ENCODE results near the gene COX6B2. TPM values are rescaled to one million over a fixed set of nuclear protein-coding genes. Genes with fewer than 3 reads are reported as not detected.

The COX6B2 gene
- total and polyA plus RNA-seq, 2 of the 8 experiments (the other 6 are each of a cell fraction or from before 2014, with no cell fraction given), result 4.9 to 6.4 TPM

DNA sequence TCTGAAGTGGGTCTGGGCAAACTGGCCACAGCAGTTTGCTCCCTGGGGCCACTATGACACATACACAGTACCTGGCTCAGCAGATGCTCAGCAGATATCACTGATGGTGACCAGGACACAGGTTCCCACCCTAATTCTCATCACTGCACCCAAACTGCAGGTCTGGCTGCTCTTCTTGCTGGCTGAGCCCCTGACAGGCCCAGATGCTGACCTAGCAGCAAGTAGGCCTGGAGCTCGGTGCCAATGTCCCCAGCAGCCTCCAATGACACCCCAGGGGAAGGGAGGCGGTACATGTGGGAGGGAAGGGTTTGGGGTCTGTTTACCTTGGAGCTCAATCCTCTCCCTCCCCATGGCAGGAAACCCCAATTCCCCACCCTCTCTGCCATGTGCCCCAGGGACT, 48.0 kb upstream of the COX6B2 start:
- CTCF ChIA-PET (ENCODE audit: partially characterized antibody), result interaction anchor here (0.8 to 5.6 kb wide), 5 partner anchors 13 to 61 kb away, joined by 3 to 39 read pairs (median 5); no protein-coding TSS in a partner anchor
- no peak overlapping the region for H4K8ac ChIP-seq (ENCODE audit: extremely low read depth, insufficient read depth, low read length)
- TF ChIP-seq SAP30 (IDR thresholded peaks at IDR 0.05; ENCODE audit: insufficient read depth, insufficient replicate concordance, low read length) (no peak), GTF2F1 (IDR thresholded peaks at IDR 0.05; ENCODE audit: borderline replicate concordance, low read depth, low read length) (no peak), GABPA (IDR thresholded peaks at IDR 0.05; ENCODE audit: borderline replicate concordance, insufficient read depth, low read length) (no peak), FOSL1 (IDR thresholded peaks at IDR 0.05; ENCODE audit: insufficient read depth, low read depth, low read length) (no peak), BACH1 (IDR thresholded peaks at IDR 0.05; ENCODE audit: low read length) (no peak), BCL11A (IDR thresholded peaks at IDR 0.05; ENCODE audit: low read depth in 2 of 2, low read length in 2 of 2) (no peak), KDM4A (IDR thresholded peaks at IDR 0.05; ENCODE audit: low read depth, low read length, severe bottlenecking) (no peak), EP300 (IDR thresholded peaks at IDR 0.05; ENCODE audit: borderline replicate concordance in 1 of 2, low read depth in 2 of 2, low read length in 2 of 2) (no peak), TEAD4 (IDR thresholded peaks at IDR 0.05; ENCODE audit: low read depth, low read length) (no peak), POLR2A (IDR thresholded peaks at IDR 0.05; ENCODE audit: control extremely low read depth in 1 of 2, low read depth in 2 of 2, low read length in 2 of 2) (no peak), JUND (IDR thresholded peaks at IDR 0.05; ENCODE audit: low read length) (no peak)
- TF ChIP-seq, protein P1, sequence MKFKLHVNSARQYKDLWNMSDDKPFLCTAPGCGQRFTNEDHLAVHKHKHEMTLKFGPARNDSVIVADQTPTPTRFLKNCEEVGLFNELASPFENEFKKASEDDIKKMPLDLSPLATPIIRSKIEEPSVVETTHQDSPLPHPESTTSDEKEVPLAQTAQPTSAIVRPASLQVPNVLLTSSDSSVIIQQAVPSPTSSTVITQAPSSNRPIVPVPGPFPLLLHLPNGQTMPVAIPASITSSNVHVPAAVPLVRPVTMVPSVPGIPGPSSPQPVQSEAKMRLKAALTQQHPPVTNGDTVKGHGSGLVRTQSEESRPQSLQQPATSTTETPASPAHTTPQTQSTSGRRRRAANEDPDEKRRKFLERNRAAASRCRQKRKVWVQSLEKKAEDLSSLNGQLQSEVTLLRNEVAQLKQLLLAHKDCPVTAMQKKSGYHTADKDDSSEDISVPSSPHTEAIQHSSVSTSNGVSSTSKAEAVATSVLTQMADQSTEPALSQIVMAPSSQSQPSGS (IDR thresholded peaks at IDR 0.05; ENCODE audit: low read length), result no peak

More for the DNA sequence above, 48.0 kb upstream of the COX6B2 start:
- H2BK120ac ChIP-seq (replicated peaks; ENCODE audit: low read depth, low read length), result no peak overlapping the region
- H2BK20ac ChIP-seq (ENCODE audit: low read length), result no peak overlapping the region
- no peak overlapping the region for H2BK5ac ChIP-seq (ENCODE audit: low read depth, low read length)
- no peaks in the 10 kb centered on the region for H3K27me3 ChIP-seq (replicated peaks in 1 of 4; ENCODE audit: control insufficient read depth in 3 of 4, extremely low read depth in 1 of 4, insufficient read depth in 3 of 4, low read length in 3 of 4)
- no peak overlapping the region for H3K23ac ChIP-seq (ENCODE audit: insufficient read length)
- peaks cover 39 to 42% of the 10 kb centered on the region in 2 experiments for H4K20me1 ChIP-seq (replicated peaks in 1 of 2; ENCODE audit: control insufficient read depth in 1 of 2, insufficient read depth in 2 of 2, low read length in 2 of 2)
- H3K4me1 ChIP-seq (replicated peaks in 1 of 4; ENCODE audit: control insufficient read depth in 3 of 4, insufficient read depth in 4 of 4, low read length in 3 of 4), result peaks cover 0 to 15% (median 8%) of the 10 kb centered on the region in 4 experiments; a peak in 6 of 7 replicates
- no peak overlapping the region for H4K91ac ChIP-seq (replicated peaks; ENCODE audit: insufficient read length, low read length)
- no peak overlapping the region for H2AK5ac ChIP-seq (ENCODE audit: low read depth, low read length)
- no peak overlapping the region for H3K9ac ChIP-seq (replicated peaks in 1 of 4; ENCODE audit: extremely low read depth in 1 of 4, low read depth in 3 of 4, low read length in 3 of 4)
- peaks cover 13% of the 10 kb centered on the region for H3K79me1 ChIP-seq (ENCODE audit: low read depth, low read length)
- POLR2A ChIA-PET (ENCODE audit: partially characterized antibody), result interaction anchor here (0.8 to 34.6 kb wide), 12 partner anchors 8 to 313 kb away, joined by 3 to 874 read pairs (median 3); partner anchors contain the start of genes RPL28, SSC5D, TMEM238 and UBE2S
- no peak overlapping the region for H3K4ac ChIP-seq (replicated peaks; ENCODE audit: insufficient read length, low read depth, low read length)
- no peak for FAIRE-seq
- no peaks in the 10 kb centered on the region for H3K9me3 ChIP-seq (ENCODE audit: insufficient read depth in 2 of 2, low read depth in 1 of 2, low read length in 1 of 2)
- no peak overlapping the region for H2BK15ac ChIP-seq (ENCODE audit: low read length)
- no peak overlapping the region for H3K56ac ChIP-seq (replicated peaks; ENCODE audit: insufficient read length, low read depth, low read length)
- DNase-seq (ENCODE audit: low read depth in 1 of 2, low spot score in 2 of 2), result no peak
- no peak overlapping the region for H3K27ac ChIP-seq (ENCODE audit: low read depth, low read length)
- 76% methylated on average over 2 of the region's 2 CpGs; no CpG with 5 or more reads in 1 of the 2 experiments for WGBS, 2 experiments (ENCODE audit: extremely low coverage in 1 of 2, insufficient coverage in 1 of 2, insufficient read length in 1 of 2, insufficient replicate concordance in 2 of 2, low coverage in 1 of 2, low lambda C conversion rate in 2 of 2, missing lambda C conversion rate in 1 of 2)
- peaks cover 13% of the 10 kb centered on the region for H3K23me2 ChIP-seq (ENCODE audit: low read depth, low read length)
- no peak overlapping the region for H3K4me2 ChIP-seq (ENCODE audit: insufficient read depth in 1 of 2, low read depth in 2 of 2, low read length in 2 of 2)
- H2BK12ac ChIP-seq (ENCODE audit: low read depth, low read length), result no peak overlapping the region
- no peak overlapping the region for H4K5ac ChIP-seq (ENCODE audit: insufficient read length, low read depth, low read length)
- H3K4me3 ChIP-seq (ENCODE audit: extremely low read depth in 1 of 4, insufficient read depth in 2 of 4, low read depth in 3 of 4, low read length in 4 of 4), result no peak overlapping the region
- H3K79me2 ChIP-seq (ENCODE audit: control insufficient read depth in 1 of 2, insufficient read depth in 2 of 2, low read length in 2 of 2), result peaks cover 12 to 33% of the 10 kb centered on the region in 2 experiments
- no peak overlapping the region for H3K18ac ChIP-seq (ENCODE audit: extremely low read depth, low read length)
- peaks cover 27 to 63% (median 50%) of the 10 kb centered on the region in 4 experiments for H3K36me3 ChIP-seq (ENCODE audit: control insufficient read depth in 2 of 4, insufficient read depth in 4 of 4, low read length in 3 of 4)
- no peak overlapping the region for H3K14ac ChIP-seq (ENCODE audit: insufficient read length)
- H2AFZ ChIP-seq (ENCODE audit: low read length), result no peak overlapping the region

All from H1 (cell line).